A673 (cell line): ENCODE data around the gene OAS1.

Source experiments
- EZH2 ChIP-seq: fragments of 200-600 bp; sonication (generic); IDR thresholded peaks from 2 replicates; pipeline ENCODE4 v1.6.1; 2017; ENCODE audit warnings: borderline replicate concordance, low read depth, mild to moderate bottlenecking, mixed read lengths, antibody characterized with exemption, low read length; ENCODE audit not compliant: poor library complexity, severe bottlenecking
- TF ChIP-seq, protein P1 (sequence below): fragments of 300-800, 200-600 bp; sonication (generic); conservative IDR thresholded peaks from 2 replicates; pipeline ENCODE4 v1.5.1; 2017; ENCODE audit warnings: low read depth, mild to moderate bottlenecking, antibody characterized with exemption, low read length, moderate library complexity, mixed read lengths

DNA sequence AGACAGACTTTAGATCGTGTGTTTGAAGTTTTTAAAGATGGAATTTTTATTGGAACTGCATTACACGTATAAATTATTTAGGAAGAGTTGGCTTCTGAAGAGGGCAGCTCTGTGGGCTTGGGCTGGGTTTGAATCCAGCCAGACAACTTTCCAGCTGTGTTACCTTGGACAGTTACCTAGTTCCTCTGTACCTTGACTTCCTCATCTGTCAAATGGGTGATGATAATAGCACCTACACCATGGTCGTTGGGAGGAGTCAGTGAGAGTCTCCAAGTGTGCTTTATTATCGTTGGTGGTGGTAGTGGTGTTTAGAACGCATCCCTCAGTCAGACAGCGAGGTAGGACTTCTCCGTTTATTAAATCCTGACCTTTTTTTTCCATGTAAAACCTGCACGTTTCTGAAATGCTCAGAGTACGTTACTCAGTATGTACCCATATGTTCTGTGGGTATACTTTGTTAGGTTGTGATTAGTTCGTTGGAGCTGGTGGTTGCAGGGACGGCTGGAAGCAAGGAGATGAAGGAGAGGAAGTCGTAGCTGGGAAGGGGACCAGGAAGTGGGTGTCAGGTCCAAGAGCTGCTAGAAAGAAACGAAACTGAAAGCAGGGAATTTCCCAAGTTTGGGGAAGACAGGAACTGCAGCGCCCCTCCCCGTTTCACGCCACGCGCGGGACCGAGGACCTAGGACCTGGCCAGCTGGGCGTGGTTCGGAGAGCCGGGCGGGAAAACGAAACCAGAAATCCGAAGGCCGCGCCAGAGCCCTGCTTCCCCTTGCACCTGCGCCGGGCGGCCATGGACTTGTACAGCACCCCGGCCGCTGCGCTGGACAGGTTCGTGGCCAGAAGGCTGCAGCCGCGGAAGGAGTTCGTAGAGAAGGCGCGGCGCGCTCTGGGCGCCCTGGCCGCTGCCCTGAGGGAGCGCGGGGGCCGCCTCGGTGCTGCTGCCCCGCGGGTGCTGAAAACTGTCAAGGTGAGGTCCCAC, 31.3 kb downstream of the OAS1 start, which contains the start of gene OAS3:
- TF ChIP-seq, protein P1, sequence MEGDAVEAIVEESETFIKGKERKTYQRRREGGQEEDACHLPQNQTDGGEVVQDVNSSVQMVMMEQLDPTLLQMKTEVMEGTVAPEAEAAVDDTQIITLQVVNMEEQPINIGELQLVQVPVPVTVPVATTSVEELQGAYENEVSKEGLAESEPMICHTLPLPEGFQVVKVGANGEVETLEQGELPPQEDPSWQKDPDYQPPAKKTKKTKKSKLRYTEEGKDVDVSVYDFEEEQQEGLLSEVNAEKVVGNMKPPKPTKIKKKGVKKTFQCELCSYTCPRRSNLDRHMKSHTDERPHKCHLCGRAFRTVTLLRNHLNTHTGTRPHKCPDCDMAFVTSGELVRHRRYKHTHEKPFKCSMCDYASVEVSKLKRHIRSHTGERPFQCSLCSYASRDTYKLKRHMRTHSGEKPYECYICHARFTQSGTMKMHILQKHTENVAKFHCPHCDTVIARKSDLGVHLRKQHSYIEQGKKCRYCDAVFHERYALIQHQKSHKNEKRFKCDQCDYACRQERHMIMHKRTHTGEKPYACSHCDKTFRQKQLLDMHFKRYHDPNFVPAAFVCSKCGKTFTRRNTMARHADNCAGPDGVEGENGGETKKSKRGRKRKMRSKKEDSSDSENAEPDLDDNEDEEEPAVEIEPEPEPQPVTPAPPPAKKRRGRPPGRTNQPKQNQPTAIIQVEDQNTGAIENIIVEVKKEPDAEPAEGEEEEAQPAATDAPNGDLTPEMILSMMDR, result no peak
- no peak for TF ChIP-seq EZH2
